AG04449 (cell line): ENCODE measurements around the gene PLEKHA6.

Source experiments
- CTCF ChIA-PET: fragments of 350-600 bp; formaldehyde crosslinking; extraction: SDS; loops from one replicate; lab custom pipeline; 2021; ENCODE audit warnings: antibody characterized with exemption; lab: Yijun Ruan, JAX
- POLR2A ChIA-PET: fragments of 400-600, 350-600 bp; formaldehyde crosslinking; extraction: SDS; loops from one replicate; lab custom pipeline; 2020; ENCODE audit warnings: antibody characterized with exemption, inconsistent platforms; lab: Yijun Ruan, JAX
- DNase-seq: peaks from one replicate; pipeline ENCODE4 v3.0.0-alpha.2; 2010; ENCODE audit warnings: low read depth, low spot score
- H3K4me3 ChIP-seq: 2 replicates; pipeline ENCODE4 v1.5.1; 2011; ENCODE audit warnings: low read depth, mild to moderate bottlenecking, control low read depth, low read length
- TF ChIP-seq, protein P1 (sequence below): IDR thresholded peaks from one replicate; pipeline ENCODE4 v1.5.1; 2011; ENCODE audit warnings: mild to moderate bottlenecking, moderate library complexity, low read length, control low read depth, inconsistent platforms; ENCODE audit not compliant: insufficient read depth; ENCODE audit errors: missing control alignments

Gene PLEKHA6

DNA sequence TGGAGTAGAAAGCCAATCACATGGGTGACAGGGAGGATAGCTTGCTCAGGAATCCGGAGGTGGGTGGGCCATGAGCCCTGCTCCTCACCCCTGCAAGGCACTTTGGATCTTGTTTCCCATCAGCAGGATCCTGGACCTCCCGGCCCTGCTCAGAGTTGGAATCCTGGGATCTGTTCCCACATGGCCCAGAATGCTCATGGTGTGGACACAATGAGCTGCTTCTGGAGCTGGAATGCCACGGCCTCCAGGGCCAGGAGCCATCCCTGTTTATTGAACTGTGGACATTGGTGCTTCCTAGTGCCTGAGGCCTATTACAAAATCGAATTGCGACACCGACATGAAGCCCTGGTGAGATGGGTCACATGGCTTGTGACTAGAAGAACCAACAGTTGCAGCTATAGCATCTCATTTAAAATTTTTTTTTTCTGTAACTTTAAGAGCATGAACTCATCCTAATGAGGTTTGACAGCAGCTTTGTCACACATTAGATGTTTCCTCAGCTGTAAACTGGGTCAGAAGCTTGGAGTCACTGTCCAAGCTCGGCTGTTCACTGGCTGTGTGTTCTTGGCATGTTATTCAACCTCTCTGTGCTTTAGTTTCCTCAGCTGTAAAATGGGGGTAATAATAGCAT is 105.6 kb downstream of the PLEKHA6 start:
- DNase-seq, result no peak
- ChIA-PET POLR2A (no interaction called here), CTCF (interaction anchor here (0.6 to 15.3 kb wide), 14 partner anchors 8 to 144 kb away, joined by 3 to 335 read pairs (median 4); partner anchors contain the start of genes GOLT1A and PLEKHA6)
- TF ChIP-seq, protein P1, sequence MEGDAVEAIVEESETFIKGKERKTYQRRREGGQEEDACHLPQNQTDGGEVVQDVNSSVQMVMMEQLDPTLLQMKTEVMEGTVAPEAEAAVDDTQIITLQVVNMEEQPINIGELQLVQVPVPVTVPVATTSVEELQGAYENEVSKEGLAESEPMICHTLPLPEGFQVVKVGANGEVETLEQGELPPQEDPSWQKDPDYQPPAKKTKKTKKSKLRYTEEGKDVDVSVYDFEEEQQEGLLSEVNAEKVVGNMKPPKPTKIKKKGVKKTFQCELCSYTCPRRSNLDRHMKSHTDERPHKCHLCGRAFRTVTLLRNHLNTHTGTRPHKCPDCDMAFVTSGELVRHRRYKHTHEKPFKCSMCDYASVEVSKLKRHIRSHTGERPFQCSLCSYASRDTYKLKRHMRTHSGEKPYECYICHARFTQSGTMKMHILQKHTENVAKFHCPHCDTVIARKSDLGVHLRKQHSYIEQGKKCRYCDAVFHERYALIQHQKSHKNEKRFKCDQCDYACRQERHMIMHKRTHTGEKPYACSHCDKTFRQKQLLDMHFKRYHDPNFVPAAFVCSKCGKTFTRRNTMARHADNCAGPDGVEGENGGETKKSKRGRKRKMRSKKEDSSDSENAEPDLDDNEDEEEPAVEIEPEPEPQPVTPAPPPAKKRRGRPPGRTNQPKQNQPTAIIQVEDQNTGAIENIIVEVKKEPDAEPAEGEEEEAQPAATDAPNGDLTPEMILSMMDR, result no peak
- H3K4me3 ChIP-seq, result no peak overlapping the region

DNA sequence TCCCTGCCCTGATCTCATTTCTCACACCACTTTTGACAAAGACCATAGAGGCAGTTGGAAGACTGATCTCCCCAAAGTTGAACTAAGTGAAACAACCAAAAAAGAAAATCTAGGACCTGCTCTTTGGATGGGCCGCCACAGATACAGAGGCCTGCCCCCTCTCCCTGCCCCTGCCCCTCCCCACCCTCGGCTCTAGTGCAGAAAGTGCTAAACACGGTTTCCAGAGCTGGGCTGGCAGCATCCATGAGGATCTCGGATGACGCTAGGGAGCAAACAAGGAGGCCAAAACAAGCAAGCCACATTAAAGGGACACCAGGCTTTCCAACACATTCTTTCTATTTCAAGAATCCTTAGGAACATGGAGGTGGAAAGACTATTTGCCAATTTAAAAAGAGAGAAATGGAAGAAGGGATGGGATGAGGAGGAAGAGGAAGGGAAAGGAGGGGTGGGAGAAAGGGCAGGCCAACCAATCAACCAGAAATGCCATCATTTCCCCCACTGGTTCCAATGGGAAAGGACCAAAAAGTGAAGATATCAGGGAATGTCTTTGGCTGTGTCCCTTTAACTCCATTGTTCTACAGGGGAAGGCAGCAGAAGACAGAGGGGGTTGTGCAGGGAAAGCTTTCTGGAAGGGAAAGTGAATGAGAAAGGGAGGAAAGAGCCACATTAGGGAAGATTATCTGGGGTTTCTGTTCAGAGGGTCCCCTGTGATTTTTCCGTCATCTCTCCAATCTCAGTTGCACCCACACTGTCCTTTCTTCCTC is 107.6 kb downstream of the PLEKHA6 start:
- no peak overlapping the region for H3K4me3 ChIP-seq
- TF ChIP-seq, protein P1, result no peak
- no peak for DNase-seq
- POLR2A ChIA-PET, result no interaction called here
- CTCF ChIA-PET, result no interaction called here

DNA sequence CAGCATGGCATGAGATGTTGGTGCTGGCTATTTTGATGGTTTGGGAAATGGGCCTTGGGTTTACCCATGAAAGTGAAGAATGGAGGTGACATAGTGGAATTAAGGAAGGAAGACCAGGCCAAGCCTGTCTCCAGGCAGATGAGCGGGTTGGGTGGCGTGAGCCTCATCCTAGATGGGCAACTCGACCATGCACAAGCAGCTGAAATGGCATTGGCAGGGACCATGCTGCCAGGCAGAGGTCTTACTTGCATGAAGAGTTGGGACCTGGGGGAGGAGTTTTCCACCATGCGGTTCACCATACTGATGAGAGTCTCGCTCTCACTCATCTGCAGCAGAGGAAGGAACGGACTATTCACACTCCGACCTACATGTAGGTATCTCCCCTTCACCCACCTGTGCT is 108.4 kb downstream of the PLEKHA6 start:
- ChIA-PET CTCF (interaction anchor here (1.5 to 1.6 kb wide), 2 partner anchors 13 to 112 kb away, joined by 4 to 8 read pairs; no protein-coding TSS in a partner anchor), POLR2A (no interaction called here)
- no peak for DNase-seq
- H3K4me3 ChIP-seq, result no peak overlapping the region
- TF ChIP-seq, protein P1, result no peak

DNA sequence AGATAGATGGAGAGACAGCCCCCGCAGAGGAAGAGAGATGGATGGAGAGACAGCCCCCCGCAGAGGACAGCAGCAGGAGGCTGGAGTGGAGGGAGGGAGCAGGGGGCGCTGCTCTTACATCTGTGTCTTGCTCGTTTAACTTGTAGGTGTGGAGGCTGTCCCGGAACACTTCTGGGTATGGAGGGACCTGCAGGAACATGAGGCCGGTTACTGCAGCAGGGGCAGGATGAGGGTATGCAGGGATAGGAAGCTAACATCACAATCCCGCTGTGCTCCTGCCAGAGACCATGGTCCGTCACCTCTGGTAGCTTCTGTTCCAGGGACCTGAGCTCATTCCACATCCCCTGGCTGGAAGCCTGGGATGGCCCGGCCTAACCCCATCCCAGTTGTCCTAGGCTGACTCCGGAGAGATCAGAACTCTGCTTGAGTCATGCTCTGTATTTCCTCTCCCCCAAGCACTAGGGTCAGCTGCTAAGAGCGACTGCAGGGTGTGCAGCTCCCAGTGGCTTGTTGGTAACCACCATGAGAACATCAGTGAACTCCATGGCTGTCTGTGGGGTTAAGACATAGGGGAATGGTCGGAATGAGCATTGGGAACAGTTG is 109.2 kb downstream of the PLEKHA6 start:
- CTCF ChIA-PET, result interaction anchor here (1.5 to 1.6 kb wide), 2 partner anchors 14 to 113 kb away, joined by 4 to 8 read pairs; no protein-coding TSS in a partner anchor
- no peak for DNase-seq
- H3K4me3 ChIP-seq, result no peak overlapping the region
- TF ChIP-seq, protein P1, result no peak
- POLR2A ChIA-PET, result no interaction called here

DNA sequence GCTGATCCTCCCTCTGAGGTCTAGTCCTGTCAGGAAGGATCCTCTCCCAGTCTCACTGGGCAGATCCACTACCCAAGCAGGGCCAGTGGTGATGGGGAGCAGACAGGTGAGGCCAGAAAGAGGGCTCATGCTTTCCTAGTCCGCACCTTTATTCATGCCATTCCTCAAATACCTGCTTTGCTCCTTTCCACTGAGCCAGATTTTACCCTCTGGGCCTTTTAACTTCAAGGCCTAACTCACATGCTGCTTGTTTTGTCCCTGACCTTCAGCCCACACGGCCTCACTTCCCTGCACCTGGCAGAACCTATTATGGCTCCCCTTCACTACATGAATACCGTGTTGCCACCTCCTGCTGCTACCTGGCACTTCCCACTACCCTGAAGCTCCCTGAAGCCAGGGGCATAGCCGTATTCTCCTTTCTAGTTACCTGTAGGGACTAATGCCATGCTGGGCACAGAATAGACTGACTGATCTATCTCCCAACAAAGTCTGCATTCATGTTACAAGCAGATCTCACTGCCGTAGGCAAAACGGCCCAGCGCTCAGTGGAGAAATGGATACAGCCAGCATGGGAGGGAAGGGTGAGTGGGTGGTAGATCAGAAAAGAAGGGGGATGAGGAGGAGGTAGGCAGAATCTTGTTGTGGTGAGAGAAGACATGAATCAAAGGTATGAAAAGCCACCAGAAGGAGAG is 109.8 kb downstream of the PLEKHA6 start:
- POLR2A ChIA-PET, result no interaction called here

More for the DNA sequence above, 109.8 kb downstream of the PLEKHA6 start:
- no peak for DNase-seq
- H3K4me3 ChIP-seq, result no peak overlapping the region
- TF ChIP-seq, protein P1, result no peak
- CTCF ChIA-PET, result interaction anchor here (1.5 to 4.3 kb wide), 3 partner anchors 8 to 114 kb away, joined by 4 to 33 read pairs (median 8); no protein-coding TSS in a partner anchor
